Activated naive CD4-positive, alpha-beta T cell (primary cell): ENCODE results near the gene PZP.
"Not testable (repeated sequence)": the region's sequence is repeated elsewhere in the genome, so short reads cannot be mapped to it uniquely, and the experiment has no call there.

Experiments
- DNase-seq, 4 experiments: peaks; one replicate each; lab custom pipeline; 2025; lab: John Stamatoyannopoulos, UW

PZP gene

DNA sequence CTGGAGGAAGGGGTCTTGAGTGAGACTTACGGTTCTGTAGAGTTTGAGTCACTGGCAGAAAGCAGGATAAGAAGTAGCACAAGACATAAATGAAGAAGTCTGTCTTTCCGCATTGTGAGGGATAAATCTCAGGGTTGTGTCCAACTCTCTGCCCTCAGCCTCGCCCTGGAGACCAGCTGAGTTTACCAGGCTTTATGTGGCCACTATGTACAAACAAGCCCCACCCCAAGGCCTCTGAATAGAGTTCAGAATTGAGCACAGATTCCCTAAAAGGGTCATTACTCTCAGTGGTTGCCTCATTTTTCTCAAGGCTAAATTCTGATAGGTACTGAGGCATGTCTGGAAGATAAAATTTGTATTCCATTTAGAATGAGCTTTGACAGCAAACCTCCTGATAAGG is at the start of gene PZP:
Gene PZP, minus strand, starts transcription at position 167 of the 400 bp plus-strand sequence. Its CDS starts 54 bp downstream, at position 113.
- no peak for DNase-seq

DNA sequence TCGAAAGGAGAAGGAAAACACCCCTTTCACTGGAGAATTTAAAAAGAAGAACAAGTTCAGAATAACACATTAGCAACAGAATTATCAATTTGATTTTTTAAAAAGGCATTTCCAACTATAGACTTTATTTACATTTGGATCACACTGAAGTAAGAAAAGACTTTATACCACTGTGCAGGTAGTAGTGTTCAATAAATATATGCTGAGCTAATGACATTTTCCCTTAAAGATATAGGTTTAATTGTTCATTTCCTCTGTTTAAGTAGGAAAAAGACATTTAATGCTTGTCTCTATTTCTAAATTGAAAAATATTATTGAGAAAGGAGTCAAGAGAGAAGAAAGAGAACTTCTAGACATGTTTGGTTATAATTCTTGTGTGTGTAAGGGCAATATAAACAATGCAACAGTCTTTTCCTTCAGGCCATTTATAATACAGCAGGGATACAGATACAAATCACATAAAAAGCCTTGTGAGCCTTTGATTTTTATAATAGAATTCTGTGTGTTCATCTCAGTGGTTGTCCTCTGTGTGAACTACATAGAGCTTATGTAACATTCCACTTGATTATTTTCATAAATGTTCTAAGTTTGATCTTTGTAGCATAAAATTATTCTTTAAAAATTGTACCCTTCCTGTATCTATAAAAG is 48.7 kb upstream of the PZP start:
- DNase-seq = no peak

DNA sequence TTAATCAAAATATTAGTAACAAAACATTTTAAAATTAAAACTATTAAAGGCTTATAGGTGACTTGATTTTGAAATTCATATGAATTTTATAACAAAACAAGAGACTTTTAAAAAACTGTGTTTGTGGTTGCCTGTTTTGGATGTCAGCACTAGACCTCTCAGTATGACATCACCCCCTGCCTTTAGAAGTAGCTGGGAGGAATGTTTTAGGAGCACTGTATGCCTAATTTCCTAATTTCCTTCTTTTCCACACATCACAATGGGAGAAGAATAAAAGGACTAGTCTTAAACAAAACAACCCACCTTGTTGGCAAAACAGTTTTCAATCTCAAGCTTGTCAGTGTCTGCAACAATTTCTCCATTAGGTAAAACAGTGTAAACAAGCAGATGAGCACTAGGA is 48.1 kb upstream of the PZP start:
- no peak for DNase-seq

DNA sequence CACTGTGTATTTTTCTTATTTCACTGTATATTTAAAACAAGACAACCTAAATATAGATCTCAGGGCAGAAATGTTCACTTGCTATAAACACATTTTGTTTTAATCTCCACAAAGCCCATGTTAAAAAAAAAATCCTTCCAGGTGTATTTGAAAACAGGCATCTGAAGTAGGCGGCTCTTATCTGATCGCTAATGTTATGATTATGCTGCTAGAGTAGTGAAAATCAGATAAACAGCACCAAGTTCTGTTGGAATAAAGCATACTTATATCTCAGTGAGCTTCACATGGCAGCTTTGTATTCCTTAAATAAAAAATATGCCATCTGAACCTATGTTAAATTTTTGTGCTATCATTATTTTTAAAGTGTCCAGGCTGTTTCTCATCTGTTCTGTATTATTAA is 47.6 kb upstream of the PZP start:
- DNase-seq = no peak

DNA sequence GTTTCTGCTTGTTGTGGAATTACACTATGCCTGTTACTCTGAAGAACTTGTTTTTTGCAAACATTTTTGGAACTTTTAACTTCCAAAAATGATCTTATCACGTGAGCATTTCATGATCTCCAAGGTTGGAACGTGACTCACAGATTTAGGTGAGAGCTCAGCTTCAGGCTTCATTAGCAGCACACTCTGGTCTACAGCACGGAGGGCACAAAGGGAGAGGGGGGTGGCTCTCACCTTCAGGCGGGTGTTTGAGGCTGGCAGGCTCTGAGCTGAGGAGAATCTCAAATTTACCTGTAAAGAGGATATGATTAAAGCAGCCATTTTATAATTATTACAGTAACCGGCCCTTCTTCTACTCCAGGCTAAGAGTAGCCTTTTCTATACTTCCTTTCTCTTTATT is 45.3 kb upstream of the PZP start:
- DNase-seq = no peak

DNA sequence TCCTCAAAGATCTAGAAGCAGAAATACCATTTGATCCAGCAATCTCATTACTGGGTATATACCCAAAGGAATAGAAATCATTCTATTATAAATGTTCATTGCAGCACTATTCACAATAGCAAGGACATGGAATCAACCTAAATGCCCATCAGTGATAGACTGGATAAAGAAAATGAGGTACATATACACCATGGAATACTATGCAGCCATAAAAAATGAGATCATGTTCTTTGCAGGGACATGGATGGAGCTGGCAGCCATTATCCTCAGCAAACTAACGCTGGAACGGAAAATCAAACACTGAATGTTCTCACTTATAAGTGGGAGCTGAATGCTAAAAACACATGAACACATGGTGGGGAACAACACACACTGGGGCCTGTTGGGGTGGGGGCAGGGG is 44.6 kb upstream of the PZP start:
- not testable (repeated sequence) for DNase-seq

DNA sequence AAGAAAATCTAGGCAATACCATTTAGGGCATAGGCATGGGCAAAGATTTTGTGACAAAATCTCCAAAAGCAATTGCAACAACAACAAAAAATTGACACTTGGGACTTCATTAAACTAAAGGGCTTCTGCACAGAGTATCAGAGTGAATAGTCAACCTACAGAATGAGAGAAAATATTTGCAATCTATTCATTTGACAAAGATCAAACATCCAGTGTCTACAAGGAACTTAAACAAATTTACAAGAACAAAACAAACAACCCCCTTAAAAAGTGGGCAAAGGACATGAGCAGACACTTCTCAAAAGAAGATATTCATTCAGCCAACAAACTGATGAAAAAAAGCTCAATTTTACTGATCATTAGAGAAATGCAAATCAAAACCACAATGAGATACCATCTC is 44.1 kb upstream of the PZP start:
- DNase-seq = no peak

DNA sequence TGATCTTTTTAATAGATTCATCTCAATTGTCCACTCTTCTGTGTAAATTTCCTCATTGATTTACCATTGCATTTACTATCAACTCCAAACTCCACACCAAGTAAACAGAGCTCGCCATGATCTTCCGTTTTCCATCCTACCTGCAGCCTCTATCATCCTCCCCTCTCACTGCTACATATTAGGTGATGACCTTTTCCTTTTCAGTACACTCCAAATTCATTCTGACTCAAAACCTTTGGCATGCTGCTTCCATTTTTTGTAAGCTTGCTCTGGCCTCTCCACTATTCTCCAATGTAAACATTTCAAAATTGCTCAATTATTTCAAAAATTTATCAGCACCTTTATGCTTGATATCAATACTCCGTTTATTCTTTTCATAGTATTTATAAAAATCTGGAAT is 40.2 kb upstream of the PZP start:
- no peak for DNase-seq

DNA sequence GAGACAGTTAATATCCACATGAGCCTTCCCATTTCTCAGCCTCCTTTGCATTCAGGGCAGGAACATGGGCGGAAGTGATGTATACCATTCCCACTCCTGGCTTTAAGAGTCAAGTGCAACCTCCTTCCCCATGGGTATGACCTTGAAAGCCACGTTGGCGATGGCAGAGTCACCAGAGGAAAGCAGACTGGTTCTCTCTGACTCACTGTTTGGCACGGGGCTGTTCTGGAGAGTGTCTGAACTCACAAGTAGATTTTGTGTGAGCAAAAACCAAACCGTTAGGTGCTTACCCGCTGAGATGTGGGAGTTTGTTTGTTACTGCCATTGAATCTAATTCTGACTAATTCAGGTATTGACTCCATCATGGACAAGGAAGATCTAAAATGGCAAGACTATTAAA is 36.7 kb upstream of the PZP start:
- no peak for DNase-seq

DNA sequence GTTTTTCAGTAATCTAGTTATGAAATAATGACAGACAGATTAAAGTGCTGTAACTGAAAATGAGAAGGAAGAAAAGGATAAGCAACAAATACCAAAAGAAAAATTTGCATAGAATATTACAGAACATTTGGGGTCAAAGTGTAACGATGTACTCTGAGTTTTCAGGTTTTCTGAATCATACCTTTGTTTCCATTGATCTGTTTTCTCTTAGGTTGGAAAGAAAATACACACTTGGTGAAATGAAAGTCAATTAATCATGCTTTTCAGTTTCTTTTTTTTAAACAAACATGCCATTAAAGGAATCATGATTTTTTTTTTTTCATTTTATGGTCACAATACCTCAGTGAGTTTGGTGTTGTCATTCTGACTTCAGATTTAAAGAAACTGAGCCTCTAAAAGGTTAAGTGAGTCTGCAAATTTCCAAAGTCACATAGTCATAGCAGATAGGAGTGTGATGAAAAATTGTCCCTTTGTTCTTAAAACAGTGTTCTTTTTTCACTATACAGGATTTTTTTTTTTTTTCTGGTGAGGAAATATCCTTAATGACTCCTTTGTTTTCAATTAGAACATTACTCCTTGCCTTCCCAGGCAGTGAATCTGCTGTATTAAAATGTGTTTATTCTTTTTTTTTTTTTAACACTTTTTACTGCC is 35.9 kb upstream of the PZP start:
- DNase-seq = no peak

DNA sequence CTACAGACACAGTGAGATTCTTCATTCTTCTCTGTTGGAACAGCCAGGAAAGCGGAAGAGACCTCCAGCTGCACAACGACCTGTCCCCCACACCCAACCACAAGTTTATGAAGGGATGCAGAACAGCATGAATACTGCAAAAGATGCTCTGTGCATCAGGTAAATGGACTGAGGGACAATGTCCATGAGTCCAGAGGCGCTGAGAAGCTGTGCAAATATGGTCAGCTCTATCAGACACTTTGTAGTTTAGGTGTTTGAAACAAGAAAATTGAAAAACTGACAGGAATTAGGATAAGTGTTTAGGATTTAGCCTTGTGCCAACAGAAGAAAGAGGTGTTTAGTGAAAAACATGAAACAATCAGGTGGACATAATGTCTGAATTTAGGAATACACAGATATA is 33.1 kb upstream of the PZP start:
- no peak for DNase-seq

DNA sequence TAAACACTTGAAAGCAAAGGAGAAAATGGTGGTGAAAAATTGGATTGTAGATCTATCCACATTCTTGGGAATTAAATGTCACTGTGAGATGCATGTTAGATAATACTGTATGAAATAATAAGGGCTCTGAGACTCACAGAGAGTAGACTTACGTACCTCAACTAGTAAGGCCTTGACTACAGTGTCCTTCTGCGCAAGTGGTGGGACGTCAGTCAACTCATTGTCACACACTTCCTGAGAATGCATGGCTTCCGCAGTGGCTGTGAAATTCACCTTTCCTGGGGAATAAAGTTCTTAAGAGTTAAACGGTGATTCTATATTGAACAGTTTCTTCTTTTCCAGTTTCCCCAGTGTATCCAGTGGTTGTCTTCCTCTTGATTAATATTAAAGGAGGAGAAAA is 32.6 kb upstream of the PZP start:
- no peak for DNase-seq

DNA sequence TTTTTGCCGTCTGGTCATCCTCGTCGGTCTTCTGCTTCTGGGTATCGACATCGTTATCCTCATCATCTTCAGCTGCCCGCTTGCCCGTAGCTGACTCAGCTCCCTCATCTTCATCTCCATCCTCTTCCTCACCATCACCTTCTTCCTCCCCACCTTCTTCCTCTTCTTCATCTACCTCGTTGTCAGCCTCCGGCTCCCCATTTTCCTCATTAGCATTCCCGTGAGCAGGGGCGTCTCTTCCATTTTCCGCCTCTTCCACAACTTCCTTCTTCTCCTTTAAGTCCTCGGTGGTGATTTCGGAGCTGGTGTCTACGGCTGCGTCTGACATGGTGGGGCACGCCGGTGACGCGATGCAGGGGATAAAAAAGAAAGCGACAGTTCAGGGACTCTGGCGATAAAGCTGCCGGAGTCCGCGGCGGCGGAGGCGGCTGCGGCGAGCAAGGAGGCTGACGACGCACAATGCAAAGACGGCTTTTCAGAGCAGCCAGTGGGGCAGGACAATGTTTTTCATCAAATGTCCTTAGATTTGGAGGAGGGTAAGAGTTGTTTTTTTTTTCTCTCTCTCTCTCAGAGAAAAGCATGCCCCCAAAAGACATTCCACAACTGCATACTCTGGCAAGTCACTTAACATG is 31.9 kb upstream of the PZP start:
- DNase-seq = peak in 1 of 4 experiments; percentile 7

DNA sequence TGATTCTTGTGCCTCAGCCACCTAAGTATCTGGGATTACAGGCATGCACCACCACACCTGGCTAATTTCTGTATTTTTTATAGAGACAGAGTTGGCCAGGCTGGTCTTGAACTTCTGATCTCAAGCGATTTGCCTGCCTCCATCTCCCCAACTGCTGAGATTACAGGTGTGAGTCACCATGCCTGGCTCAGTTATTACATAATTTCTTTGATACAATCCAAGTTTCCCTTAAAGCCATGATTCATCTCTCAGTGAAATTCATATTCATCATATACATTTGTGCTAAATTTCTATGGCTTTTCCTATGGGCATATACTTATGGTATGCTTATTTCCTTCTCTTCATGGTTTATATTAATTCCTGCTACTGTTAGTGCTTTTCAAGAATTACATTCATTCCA is 29.1 kb upstream of the PZP start:
- DNase-seq = no peak

DNA sequence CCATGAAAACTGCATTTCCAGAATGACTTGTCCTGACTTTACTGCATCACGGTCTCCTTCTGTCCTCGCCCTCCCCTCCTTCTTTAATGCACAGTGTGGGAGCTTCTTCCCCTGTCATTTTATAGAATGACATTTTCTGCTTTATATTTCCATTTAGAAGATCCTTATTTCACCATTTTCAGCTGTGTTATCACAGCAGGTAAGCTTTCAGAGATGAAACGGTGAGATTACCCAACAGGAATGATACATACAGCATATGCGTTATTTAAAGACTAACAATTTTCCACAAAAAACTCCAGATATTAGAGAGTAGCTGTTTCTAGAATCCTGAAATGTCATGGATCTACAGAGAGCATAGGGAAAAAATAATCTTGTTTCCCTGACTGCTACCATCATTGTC is 27.3 kb upstream of the PZP start:
- DNase-seq = no peak

DNA sequence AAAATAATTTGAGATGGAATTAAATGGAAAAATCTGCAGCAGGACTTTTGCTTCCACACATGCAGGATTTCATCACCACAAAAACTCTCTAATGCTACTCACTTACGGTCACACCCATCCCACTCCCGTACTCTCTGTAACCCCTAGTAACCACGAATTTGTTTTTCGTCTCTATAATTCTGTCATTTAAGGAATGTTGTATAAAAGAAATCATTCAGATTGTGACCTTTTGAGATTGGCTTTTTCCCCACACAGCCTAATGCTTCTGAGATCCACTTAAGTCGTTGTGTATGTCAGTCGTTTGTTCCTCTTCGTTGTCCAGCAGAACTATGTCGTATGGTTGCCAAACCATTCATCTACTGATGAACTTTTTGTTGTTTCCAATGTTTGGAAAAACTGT is 19.8 kb upstream of the PZP start:
- DNase-seq = no peak

DNA sequence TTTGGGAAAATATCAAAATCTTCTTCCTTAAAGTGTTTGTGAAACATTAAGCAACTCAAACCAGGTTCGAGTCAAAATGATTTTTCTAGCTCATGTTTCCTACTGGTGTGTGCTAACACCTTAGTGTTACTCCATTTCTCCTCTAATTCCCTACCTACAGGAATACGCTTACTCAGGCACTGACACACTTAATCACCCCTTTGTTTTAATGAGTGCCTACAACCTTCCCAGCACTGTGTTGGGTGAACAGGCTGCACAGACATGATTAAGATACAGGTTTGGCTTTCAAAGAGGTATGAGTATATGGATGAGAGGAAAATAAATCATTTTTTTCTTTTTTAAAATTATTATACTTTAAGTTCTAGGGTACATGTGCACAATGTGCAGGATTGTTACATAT is 15.6 kb upstream of the PZP start:
- DNase-seq = no peak

DNA sequence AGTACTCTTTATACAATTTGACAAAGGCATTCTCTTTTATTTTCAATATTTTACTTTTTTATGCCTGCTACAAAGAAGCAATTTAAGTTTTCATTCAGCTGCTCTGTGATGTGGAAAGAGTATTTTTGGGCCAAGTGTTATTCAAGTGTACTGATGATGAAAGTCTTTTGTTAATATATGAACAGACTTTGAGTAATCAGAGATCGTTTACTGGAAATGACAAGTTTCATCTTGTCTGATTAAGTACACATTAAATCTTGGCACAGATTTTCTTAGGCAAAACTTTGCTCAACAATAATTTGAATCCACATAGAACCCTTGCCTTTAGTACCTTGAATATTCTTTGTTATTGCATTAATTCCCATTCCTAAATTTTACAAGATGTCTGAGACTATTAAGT is 13.3 kb upstream of the PZP start:
- DNase-seq = no peak

DNA sequence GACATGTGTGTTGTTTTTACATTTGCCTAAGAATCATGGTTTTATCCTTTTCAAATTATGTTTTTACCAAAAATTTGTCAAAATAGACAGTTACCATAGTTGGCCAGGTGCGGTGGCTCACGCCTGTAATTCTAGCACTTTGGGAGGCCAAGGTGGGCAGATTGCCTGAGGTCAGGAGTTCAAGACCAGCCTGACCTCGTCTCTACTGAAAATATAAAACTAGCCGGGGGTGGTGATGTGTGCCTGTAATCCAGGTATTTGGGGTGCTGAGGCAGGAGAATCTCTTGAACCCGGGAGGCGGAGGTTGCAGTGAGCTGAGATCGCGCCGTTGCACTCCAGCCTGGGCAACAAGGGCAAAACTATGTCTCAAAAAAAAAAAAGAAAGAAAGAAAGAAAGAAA is 12.8 kb upstream of the PZP start:
- DNase-seq = not testable (repeated sequence)

DNA sequence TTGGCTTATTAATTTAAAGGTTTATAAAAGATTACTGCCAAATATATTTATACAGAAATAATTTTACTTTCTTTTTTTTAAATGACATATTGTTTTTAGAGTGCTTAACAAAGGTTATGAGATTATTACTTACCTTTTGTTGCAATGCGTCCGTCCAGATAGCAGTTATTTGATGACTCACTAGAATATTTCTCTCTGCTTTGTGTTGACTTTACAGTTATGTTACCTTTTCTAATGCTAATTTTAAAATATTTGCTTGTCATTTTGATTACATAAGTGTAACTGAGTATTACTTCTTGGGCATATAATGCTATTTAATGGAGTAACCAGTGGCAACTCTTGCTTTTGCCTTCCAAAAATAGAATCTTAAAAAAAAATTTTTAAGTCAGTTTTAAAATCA is 6.3 kb upstream of the PZP start:
- no peak for DNase-seq

DNA sequence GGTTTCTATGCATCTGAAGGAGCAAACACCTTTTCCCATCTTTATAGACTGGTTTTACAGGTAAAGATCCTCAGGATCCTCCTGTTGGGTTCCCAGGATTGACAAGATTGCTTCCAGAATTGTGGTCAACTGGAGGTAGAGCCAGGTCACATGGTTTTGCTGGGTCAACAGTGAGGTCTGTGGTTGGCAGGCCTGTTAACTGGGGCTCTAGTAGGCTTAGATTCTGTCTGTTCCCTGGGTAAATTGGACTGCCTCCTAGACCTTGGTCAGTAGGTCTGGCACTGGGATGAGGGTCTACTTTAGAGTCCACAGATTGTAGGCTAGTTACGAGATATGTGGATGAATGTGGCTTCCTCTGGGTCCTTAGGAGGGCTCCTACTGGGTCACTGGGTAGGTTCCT is 3.5 kb upstream of the PZP start:
- no peak for DNase-seq

DNA sequence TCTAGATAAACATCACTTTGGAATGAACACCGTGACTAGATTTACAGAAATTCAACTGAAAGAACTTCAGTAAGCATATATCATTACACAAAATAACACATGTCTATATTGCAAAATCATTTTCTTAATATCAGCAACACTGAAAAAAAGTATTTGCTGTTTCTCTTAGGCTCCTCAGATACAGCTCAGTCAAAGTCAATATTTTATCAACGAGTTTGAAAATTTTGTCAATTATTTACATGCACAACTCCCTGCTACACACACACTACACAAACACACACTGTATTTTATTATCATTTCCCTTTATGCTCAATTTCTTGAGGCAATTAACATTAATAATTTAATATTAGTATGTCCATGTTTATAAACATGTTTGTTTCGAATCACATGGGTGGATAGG is 3.8 kb downstream of the PZP start:
- DNase-seq = no peak

DNA sequence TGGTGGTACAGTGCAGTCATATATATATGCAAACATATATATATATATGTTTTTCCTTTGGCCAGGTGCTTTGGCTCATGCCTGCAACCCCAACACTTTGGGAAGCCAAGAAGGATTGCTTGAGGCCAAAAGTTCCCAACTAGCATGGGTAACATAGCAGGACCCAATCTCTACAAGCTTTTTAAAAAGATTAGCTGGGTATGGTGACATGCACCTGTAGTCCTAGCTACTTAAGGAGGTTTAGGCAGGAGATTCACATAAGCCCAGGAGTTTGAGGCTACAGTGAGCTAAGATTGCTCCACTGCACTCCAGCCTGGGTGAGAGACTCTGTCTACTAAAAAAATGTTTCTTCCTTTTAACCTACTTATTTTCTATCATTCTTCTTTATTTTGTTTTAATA is 10.2 kb downstream of the PZP start:
- DNase-seq = no peak

DNA sequence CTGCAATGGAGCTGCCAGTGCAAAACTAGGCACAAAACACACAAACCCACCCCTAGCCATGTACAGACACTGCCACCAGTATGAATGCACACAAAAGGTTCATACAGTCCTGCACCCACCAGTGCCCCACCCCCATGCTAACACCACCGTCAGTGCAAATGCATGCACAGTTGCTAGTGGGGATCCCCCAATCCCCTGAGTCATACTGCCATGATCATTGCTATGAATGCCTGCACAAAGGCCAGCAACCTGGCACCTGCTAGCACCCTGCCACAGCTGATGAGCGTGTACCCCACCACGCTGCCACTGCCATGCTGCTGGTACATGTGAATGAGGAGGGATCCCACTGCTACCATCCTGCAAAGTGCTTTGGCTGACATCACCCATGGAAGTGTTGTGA is 23.9 kb downstream of the PZP start:
- no peak for DNase-seq
